Hematopoietic multipotent progenitor cell treated with erythropoietin and hydrocortisone succinate and interleukin-3 and kit ligand, for 15 days (in vitro differentiated cells): ENCODE data around the gene MRPL47.

Source experiments
- DNase-seq: peaks from one replicate; pipeline ENCODE4 v3.0.0-alpha.2; 2015; ENCODE audit warnings: low spot score

MRPL47 gene

DNA sequence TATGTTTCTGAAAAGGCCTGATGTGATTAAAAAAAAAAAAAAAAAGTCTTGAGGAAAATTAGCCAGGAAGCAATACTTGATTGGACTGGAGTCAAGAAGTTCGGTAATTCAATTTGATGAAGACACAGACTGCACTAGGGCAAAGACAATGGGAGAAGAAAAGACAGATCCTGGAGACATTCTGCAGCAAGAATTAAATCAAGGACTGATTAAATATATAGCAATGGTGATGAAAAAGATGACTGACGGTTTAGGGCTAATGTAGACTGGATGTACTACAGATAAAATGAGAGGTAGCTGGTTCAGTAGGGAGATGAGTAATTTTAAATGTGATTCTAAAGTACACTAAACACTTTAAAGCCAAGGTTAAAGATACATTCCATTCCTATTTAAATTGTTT is 13.8 kb downstream of the MRPL47 start:
- DNase-seq, result no peak

DNA sequence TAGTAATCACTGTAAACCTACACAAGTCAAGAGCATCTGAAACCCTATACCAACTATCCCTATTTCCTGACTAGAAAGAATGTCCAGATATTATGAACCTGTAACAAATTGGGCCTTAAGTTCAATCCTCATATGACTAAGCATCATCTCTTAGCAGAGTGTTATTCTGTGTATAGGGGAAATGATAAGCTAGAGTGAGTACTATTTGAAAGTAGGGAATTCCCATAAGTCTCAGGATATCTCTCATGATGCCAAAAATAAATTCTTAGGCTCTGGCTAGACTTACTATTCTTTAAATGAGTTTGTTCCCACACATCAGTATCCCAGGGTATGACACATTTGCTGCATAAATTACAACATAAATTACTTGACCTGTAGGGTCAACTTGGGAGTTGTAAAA is 15.3 kb downstream of the MRPL47 start:
- no peak for DNase-seq

DNA sequence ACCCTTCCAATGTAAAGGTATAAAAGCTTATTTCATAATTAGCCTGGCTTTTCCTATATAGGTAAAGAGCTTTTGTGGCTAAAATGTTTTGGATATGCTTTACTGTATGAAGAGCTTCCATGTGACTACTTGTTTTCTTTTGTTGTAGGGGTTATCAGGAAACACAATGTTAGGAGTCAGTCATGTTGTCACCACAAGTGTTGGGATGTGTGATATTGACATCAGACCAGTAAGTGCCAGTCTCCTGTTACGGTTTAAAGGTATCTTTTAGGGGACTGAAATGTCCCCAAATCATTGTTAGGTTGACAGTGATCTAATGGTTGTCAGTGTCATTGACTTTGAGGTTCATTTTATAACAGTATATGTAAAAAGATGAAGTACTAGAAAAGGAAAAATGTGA is 23.4 kb downstream of the MRPL47 start:
- no peak for DNase-seq

DNA sequence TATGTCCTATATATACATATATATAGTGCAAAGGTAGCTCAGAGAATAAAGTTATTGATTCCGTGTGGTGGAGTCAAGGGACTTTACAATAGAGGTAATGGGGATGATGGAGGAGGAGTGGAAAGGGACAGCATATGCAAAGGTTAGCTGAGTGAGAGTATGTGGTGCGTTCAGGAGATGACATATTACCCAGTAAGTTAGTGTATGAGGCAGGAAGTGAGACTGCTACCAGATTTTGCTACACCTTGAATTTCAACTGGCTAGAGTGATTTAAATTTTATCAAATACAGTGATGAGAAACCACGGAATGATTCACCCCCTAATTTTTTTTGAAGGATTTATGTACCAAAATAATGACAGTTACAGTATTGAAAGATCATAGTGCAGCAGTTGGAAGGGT is 38.9 kb downstream of the MRPL47 start:
- DNase-seq, result no peak

DNA sequence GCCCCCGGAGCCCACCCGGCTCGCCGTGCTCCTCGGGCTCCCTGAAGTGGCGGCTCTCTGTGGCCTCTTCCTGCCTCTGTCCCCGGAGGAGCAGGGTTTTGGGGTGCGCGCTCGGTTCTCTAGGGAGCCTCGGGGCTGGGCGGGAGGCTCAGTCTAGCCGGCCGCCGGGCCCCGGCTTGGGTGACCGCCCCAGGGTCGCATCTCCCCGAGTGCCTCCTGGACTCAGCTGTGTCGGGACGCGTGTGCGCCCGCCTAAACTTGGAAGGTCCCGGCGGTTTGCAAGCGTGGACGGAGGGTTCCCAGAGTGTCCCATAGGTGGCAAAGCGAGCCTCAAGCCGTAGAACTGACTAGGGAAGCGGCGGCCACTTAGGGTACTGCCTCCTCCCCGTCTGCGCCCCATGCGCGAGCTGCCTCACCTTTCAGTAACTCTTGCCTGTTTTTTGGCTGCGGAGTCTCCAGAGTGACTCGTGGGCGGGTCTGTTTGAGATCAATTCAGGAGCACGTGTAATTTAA is 41.1 kb downstream of the MRPL47 start:
- DNase-seq, result peak; percentile 70

DNA sequence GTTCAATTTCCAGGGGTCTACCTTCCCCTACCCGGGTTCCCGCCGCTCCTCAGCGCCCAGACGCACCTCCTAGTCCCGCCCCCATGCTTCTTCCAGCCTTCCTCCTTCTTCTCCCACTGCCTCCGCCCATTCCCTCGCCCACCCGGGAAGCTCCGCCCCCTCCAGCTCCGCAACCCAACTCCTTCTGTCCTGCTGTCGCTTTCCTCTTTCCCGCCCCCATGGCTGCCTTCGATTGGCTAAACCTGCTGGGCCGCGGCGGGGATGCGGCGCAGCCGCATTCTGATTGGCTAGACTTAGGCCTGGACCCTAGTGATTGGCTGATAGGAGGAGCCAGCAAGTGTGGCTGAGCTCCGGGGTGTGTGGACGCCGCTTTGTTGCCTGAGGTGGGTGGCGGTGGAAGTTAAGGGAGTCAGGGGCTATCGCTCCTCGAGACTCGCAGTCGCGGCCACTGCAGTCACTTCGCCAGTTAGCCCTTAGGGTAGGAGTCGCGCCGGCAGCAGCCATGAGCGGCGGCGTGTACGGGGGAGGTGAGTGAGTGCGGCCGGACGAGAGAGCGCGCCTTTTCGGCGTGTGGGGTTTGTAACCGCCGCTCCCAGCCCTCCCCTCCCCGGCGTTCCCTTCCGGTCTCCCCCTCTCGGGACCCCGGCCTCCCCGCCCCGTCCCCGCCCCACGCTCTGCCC is 41.7 kb downstream of the MRPL47 start, which contains the start of gene ACTL6A:
ACTL6A (plus strand) TSS at position 336 of the 680 bp plus-strand sequence; CDS start at position 503, 167 bp downstream.
- DNase-seq, result peak; percentile 99

DNA sequence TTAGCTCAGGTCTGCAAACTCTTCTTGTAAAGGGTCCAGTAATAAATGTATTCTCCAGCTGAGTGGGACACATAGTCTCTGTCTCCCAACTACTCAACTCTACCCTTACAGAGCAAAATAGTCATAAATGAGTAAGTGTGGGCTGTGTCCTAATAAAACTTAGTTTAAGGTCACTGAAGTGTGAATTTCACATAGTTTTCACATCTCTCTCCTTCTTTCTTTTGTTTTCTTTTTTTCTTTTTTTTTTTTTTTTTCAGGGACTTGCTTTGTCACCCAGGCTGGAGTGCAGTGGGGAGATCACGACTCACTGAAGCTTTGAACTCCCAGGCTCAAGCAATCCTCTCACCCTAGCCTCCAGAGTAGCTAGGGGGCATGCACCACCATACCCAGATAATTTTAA is 43.6 kb downstream of the MRPL47 start:
- DNase-seq, result no peak

DNA sequence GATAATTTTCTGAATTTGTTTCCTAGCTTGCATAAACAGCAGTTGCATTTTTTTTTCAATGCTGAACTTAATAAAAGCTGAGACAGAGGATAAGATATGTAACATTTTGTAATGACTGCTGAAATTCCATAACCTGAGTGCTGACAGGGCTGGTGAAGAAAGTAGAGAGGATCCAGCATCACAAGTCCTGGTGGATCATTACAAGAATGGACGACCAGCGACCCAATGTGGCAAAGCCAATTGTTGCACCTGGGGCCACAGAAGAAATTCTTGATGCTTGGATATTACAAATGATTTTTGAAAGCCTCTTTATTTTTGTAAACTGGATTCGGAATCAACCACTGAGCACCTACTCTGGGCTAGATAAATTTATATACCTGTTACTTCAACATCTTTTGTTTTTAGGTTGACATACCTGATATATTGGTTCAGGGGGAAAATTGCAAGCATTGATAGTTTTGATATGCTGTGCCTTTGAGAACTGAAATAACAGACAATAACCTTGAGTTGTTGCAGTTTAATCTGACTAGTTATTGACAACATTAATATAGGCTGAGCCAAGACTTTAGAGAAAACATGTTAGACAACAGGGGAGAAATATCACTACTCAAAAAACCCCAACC is 45.6 kb downstream of the MRPL47 start:
- peak; percentile 45 for DNase-seq

DNA sequence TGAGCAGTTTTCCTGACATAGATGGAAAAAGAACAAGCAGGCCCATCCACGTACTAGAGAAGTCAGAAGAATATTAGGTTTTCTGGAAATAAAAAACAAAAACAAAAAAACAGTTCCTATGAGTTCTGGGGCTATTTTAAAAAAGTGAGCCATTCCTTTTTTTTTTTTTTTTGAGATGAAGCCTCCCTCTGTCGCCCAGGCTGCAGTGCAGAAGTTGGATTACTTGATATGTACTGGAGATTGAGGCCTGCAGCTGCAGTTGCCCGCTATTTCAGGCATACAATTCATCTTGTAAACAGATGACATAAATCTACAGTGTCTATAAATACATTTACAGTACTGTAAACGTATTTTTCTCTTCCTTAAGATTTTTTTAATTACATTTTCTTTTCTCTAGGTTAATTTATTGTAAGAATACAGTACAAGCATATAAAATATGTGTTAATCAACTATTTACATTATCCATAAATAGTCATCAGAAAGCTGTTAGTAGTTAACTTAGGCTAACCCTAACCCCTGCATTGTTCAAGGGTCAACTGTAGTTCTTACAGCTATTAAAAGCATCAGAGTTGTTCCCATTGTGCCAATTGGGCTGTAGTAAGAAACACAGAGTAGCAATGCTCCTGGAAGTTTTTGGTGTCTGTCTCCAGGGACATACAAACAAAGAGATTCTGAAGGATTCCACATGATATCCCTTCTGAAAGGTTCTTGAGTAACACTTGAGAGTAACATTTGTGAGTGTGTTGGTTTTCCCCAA is 52.9 kb downstream of the MRPL47 start:
- DNase-seq, result no peak

DNA sequence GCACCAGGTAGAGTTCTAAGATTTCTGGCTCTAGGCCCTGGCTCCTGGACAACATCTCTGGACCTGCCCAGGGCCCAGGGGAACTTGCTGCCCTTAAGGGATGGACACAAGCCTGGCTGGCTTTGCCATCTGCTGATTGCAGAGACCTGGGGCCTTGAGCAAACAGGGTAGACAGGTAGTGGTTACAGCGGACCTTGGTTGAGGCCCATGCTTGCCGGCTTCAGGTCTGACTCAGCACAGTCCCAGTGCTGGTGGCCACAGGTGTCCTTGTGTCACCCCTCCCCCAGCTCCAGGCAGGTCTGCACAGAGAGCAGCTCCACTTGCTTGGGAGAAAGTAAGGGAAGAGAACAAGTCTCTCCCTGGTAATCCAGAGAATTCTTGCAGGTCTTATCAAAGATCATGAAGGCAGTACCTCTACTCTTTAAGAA is 57.6 kb downstream of the MRPL47 start:
- no peak for DNase-seq

DNA sequence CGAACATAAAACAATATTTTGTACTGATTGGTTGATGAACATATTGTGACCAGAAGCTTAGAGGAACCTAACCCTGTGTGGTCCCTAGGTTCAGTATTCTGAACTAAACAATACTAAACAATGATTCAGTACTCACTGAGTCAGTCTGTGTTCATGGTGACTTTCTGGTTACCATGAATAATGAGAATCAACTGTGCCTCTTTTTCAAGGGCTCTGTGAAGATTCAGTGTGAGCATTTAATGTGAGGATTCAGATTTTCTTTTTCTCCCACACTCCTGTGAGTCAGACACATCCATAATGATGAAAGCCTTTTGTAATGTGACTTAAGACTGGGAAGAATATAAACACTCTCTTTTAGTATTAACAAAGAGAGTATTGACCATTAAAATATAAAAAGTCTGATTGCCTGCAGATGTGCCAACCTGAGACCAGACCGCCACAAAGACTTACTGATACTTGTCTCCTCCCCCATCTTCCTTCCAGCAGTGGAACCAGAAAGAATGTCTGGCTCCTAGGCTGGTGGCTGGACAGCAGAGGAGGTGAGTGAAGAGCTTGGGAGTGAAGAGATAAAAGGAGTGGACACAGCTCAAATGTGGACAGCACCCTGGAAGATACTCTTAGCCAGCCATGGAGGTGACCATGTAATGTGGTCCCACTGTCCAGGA is 59.3 kb downstream of the MRPL47 start:
- DNase-seq, result no peak

DNA sequence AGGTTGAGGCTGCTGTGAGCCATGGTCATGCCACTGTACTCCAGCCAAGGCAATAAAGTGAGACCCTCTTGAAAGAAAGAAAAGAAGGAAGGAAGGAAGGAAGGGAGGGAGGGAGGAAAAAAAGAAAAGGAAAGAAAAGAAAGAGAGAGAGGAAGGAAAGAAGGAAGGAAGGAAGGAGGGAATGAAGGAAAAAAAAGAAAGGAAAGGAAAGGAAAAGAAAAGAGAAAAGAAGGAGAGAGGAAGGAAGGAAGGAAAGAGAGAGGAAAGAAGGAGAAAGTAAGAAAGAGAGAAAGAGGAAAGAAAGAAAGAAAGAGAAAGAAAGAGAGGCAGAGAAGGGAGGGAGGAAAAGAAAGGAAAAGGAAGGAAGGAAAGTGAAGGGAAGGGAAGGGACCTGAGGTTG is 62.1 kb downstream of the MRPL47 start:
- no peak for DNase-seq

DNA sequence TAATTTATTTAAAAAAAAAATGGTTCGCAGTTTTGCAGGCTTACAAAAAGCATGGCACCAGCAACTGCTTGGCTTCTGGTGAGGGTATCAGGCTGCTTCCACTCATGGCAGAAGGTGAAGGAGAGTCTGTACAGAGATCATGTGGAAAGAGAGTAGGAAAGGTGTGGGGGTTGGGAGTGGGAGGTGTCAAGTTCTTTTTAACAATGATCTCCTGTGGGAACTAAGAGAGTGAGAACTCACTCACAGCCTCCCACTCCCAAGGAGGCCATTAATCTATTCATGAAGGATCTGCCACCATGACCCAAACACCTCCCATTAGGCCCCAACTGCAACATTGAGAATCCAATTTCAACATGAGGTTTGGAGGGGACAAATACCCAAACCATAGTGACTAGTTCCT is 62.8 kb downstream of the MRPL47 start:
- no peak for DNase-seq

DNA sequence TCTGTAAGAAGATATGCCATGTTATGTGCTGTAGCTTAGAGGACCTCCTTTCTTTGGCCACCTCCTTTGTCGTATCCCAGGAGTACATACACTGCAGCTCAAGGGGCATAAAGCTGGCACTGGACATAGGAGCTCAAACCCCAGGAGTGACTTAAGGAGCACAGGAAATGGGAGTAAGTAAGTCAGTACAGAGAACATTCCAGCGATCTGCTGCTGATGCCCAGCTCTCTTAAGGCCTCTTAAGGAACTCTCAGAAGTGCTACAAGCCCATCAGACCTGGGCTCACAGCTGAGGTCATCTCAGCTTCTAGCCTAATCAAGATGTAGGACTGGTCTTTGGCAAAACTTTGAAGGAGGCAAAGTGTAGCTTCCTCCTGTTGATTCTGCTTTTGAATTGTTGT is 63.3 kb downstream of the MRPL47 start:
- DNase-seq, result no peak
